ENCODE measurements around the gene SETD3.

The SETD3 gene

DNA sequence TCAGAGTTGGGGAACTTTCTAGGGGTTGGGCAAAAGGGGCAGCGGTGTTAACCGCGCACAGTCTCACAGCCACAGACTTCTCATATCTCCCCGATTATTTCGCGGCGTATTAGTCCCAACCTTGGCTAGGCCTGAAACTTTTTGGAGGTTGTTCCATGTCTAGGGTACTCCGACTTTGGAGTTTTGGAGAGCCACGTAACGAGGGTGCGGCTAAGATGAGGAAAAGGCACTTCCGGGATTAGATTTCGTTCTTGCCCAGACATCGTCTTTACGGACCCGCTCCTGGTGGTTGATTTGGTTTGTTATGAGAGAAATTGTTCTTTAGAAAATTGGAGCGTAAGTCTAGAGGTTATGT, 1.1 kb upstream of the SETD3 start:
- peak; percentile 45 for DNase-seq

DNA sequence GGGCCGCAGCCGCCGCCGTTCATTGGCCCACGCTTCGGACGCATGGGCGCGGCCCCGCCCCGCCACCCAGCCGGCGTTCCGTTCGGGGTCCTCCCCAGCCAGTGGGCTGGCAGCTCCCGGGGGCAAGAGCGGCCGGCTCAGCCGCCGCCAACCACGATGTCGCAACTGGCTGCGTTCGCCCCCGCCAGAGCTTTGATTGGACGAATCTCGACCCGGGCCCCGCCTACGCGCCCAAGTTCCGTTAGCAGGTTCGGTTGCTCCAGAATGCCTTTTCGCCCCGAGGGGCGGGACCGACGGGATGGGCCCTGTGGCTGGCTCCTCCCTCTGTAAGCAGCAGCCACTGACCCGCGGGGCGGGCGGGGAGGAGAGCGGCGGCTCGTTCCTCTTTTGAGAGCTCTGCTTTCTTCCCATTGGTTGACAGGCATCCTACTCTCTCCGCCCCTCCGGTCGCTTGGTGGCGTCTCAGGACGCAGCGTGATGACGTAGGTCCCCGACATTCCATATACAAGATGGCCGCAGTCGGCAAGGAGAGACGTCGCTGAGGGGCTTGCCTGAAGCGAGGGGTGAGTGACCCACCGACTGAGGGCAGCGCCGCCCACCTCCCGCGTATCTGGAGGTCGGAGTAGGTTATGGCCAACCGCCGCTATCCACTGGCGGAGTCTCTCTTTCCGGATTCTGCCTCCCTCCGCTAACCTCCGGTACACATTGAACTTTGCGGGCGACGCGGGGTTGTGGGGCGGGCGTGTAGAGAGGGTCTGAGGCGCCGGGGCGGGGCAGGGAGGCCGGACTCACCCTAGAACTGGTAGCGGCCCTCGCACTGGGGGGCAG, 472 bp upstream of the SETD3 start, which contains the start of gene CCNK:
Gene CCNK, plus strand, starts transcription at position 493 of the 828 bp plus-strand sequence. CDS start 11,269 bp downstream, outside the sequence.
- peak; percentile 100 for DNase-seq

DNA sequence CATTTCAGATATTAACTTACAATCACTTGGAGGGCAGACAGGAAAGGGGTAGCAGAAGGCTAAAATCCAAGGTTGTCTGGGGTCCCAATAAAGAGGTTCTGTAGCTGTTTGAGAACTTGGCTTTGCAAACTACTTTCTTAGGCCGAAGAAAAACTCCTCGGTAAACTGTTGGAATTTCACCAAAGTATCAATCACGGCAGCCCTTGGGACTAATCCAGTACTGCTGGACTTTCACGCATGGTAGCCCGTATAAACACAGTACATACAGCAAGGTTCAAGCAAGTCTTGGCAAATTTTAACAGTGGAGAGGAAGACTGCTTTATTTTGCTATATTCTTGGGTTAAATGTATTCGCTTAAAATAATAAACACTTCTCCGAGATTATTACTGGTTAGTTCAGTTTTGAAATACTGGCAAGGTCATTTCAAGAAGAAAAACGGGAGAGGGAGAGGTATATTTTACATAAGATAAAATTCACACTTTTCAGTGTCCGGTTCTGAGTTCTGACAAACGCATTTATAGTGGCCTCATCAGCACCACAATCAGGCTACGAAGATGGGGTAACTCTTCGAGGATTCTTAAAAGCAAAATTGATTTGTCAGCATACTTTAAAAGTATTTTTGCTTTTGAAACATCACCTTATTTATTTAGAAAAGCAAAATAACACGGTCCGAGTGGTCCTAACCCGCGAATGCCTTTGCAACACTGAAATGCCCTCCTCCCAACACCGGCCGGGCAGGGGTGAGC, 1.3 kb downstream of the SETD3 start:
- no peak for DNase-seq

DNA sequence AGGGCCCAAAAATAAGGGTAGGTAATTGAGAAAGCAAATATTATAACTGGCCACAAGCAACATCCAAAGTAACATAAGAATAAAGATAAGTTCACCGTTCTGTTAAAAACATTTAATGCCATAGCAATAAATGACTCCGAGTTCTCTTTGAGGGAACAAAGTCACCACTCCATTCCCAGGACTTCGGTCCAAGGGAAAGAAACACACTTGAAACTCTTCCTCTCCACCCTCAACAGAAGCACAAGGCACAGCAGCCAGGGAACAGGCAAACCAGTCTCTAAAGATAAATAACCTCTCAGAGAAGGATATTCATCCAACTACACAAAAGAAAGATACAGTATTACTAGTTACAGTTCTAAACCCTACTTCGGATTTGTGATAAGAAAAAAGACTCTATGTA, 2.5 kb downstream of the SETD3 start:
- DNase-seq, result no peak

DNA sequence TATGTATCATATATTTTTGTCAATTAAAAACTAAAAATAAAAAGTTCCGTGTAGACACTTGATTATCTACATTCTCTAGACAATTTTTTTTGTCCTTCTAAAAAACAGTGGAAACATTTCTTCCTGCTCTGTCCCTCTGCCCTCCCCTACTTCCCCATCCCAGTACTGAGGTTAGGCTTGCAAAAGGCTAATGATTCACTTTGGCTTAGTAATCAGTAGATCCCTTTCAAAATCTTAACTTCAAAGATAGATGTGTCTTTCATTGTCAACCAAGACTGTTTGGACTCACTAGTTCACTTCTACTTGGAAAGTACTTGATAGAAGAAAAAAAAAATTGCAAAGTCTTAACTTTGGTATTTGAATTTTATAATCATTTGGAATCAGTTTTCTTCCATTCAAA, 3.8 kb downstream of the SETD3 start:
- no peak for DNase-seq

DNA sequence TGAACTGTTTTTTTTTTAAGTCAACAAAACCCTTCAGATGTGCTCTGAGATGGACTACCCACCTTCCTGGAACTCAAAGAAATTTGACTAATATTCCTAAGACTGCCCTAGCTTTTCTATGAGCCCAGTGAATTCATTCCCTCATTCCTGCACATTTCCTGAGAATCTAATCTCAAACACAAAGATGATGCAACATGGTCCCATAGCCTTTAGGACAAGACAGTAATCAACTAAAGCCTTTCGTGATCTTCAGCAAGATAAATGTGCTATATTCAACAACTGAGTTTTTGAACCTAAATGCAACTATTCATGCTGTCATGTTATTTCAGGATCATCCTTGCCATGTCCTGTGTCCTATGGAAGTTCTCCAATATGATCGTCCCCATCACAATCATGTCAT, 5.0 kb downstream of the SETD3 start:
- no peak for DNase-seq

DNA sequence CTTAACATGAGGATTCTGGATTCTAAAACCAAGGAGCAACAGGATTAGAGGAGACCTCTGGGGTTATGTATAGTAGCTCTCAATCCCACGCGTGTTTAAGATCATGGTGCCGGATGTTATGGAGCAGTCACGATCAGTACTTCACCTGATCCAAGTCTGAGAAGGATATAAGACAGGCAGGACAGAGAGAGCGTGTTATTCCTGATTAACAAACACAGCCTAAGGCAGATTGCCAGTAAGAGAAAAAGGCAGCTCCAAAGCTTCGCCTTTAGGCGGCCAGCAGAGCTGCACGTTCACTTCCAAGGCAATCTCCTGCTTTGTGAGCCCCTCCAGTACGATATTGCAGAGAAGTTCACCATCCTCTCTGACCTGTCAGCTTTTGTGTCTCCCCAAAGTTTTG, 5.5 kb downstream of the SETD3 start:
- no peak for DNase-seq

DNA sequence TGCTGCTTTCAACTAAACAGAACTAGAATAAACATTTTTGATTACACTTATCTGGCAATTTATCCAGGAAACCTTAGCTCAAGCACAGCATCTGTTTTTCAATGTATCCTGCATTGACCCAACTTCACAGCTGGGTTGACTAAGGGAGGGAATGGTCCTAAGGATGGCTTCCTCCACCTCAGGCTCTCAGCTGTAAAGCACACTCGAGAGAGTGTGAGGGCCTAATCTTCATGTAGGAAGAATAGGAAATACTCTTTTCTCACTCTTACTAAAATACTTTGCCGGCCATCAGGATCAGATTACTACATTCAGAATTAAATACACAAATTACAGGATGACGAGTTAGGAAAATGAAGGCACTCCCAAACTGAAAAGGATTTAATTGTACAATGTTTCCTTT, 7.2 kb downstream of the SETD3 start:
- DNase-seq, result no peak

DNA sequence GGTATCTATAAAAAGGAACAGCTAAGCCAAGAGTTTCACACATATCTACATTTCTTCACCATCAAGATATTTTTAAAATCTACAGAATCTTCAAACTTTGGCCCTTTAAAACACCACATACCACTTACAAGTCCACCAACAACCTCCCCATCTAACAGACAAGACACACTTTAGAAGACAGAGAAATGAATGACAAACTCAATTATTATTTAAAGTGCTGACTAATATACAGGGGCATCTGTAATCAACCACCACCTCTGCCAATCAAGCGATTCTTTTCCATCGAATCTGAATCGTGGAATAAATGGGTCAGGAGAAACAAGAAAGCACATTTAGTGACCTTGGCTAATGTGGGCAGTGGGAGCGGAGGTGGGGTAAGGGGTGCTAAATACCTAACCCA, 7.7 kb downstream of the SETD3 start:
- no peak for DNase-seq

DNA sequence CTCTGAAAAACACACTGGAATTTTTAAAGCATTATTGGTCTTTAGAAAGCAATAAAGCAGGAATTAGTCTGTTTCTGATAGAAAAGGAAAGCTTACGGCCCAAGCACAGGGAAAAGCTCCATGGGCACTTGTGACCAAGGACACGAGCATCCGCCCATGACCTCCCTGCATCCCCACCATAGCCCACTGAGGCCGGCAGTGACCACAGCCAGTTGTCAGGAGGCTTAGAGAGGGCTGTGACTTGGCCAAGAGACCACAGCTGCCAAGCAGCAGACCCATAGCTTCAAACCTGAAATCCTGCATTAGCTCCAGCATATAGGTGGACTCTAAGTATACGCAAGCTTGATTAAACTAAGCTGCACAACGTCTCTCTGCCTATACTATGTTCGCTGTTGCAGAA, 8.9 kb downstream of the SETD3 start:
- DNase-seq, result no peak

DNA sequence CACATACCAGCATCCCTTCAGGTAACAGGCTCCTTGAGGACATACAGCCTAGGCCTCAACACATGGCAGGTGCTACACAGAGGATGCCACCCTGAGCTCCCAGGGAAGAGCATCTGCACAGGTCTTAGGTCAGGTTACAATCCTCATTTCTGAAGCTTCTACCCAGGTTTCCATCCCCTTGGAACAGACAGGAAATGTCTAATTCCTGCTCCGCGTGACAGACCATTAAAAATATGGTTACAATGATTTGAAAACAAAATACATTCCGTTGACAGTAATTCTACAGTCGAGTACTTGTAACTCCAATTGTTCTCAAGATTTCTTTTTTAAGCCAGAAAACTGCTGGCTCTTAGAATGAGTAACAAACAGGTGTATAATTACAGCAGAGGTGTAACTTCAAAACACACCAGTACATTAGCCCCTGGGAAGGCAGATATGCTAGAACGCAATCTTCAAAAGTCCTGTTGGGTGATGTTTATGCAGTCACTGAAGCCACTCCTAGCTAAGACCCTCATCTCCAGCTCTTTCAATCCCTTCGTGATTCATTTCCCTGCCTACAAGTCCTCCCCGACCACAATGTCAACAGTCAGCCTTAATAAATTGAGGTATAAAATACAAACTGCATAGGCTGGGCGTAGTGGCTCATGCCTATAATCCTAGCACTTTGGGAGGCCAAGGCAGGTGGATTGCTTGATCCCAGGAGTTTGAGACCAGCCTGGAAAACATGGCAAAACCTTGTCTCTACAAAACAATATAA, 11.6 kb downstream of the SETD3 start:
- no peak for DNase-seq

DNA sequence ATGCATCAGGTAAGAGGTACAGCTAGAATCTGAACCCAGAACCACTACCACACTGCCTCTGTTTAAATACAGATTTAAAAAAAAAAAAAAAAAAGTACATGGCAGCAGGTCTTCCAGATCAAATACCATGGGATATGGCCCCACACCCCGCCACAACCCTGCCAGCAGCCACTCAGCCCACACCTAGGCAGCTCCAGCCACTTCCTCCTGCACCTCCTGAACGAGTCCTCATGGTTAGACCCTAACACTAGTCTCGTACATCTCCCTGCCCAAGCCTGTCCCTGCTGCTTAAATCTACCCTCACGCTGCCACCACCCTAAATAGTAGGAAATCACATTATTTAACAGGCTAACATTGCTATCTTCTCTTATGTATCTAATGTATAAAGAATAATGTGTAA, 12.6 kb downstream of the SETD3 start:
- DNase-seq, result no peak

DNA sequence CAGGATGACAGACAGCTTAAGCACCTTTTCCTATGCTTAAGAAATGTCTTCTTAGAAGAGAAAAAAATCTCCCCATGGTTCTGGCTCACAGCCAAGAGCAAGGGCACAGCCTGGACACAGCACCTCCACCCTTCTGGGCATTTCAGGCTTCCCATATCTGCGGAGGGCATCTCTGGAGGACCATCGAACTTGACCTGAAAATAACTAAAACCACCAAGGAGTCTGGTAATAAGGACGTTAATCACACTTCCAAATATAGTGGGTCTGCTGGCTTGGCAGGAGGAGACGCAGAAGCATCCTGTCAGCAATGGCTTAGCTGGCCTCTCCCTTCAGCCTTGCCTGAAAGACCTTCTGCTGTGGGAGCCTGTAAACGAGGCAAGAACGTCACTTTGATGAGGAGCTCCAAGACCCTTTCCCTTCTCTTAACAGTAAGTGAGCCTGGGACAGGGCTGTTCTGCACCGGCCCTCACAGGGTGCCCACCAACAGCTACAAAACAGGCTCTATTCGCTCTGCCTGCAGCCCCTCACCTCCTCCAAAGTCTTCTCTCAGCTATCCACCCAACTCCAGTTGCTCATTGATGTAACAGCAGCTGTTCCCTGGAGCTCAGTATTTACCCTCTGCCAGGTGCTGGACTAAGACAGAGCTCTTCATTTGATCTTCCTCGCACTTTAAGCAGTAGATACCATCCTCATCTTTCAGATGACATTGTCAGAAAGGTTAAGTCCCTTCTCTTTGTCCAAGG, 13.2 kb downstream of the SETD3 start:
- no peak for DNase-seq

DNA sequence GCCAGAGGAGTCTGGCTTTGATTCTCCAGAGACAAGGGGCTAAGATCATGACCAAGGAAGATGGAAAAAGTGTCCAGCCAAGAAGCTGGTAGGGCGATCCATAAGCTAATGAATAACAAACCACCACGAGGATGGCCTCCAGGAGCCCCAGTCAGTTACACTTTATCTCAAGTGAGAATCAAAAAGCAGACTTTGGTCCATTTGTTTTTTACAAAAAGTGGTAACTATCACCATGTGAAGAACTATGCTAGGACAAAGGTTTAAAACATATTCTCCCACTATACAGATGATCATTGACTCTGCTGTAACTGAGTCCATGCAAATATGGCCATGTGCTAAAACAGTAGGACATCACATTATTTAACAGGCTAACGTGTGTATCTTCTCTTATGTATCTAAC, 13.9 kb downstream of the SETD3 start:
- DNase-seq, result no peak

DNA sequence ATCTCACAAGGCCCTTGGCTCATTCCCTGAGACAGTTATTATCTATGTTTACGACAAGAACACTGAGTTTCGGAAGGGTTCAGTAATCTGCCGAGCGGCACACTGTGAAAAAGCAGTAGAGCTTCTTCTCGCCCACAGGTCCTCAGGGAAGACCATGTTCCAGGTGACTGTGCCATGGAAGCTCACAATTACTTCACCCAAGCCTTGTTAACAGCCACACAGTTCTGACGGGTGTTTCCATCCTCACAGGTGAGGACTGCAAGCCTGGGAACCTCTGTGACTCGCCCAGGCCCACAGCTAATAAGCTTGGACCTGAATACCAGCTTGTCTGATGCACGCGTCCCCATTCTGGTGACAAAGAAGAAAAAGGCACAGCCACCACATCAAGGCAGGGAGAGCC, 15.4 kb downstream of the SETD3 start:
- DNase-seq, result no peak

DNA sequence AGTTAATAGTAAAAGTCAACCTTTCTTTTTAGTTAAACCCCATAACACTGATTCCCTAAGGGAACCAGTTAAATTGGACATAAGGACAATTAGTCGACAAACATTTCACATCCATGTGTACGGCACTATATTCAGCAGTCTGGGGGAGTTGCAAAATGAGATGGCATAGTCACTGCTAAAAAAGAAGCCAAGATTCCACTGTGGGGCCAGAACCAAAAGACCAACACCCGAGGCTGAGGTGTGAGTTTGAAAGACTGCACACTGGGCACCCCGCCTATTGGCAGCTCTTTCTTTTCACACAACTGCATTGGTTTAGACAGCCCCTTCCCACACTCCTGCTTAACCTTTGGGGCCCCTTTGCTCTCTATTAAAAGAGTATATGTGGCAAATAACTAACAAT, 16.7 kb downstream of the SETD3 start:
- DNase-seq, result no peak

DNA sequence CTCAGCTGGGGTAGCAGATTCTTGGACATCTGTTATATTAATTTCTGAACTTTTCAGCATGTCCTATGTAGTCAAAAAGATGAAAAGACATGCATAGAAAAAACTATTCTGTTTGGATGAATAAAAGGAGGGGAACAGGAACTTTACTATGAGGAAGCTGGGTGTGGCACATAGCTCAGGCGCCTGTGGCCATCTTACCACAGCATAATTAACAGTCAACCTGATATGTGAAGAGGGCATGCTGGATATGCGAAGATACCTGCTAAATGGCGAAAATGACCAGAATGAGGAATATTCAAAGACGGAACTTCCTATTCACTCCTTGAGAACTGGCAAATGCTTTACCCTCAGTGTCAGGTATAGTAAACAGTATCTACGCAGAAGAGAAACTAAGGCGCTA, 18.4 kb downstream of the SETD3 start:
- DNase-seq, result no peak

DNA sequence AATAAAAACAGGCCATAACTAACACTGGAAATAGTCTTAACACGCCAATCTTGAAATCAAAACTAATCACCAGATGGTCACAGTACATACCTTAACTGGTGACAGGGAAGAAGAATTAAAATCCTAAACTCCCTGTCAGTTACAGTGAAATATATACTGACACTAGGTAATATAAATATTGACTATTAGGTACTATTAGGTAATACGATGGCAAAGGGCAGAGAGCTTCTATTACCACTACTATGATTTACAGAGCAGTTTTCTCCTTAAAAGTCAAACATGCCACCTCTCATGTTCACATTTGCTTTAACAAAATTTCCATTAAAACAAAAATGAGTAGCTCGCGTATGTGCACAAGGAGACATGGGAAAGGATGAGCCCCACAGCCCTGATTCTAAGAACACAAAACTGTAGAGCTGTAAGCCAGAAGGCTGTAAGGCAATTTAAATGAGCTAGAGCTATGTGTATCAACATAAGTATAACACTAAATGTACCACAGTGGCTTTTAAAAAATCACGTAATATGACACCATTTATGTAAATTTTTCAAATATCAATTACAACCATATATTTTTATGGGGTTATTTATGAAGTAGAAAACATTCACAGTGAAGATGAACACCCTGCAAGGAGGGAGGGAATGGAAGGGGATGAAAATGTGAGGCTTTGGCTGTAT, 19.1 kb downstream of the SETD3 start:
- DNase-seq, result no peak

DNA sequence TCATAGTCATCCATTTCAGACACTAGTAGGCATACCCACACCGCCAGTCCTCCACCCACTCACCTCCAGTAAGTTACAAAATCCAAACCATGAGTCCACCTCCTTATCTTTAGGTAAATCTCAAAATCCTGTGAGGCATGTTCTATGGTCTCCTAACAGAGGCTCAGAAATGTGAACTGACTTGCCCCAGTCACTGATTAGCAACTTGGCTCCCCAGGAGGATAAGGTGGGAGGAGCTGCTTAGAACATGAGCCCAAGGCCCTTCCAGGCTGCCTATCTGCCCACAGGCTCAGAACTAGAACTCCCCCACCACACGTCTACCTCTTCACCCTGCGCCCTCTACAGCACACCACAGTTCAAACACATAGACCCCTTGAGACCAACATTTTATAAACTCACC, 19.9 kb downstream of the SETD3 start:
- no peak for DNase-seq

DNA sequence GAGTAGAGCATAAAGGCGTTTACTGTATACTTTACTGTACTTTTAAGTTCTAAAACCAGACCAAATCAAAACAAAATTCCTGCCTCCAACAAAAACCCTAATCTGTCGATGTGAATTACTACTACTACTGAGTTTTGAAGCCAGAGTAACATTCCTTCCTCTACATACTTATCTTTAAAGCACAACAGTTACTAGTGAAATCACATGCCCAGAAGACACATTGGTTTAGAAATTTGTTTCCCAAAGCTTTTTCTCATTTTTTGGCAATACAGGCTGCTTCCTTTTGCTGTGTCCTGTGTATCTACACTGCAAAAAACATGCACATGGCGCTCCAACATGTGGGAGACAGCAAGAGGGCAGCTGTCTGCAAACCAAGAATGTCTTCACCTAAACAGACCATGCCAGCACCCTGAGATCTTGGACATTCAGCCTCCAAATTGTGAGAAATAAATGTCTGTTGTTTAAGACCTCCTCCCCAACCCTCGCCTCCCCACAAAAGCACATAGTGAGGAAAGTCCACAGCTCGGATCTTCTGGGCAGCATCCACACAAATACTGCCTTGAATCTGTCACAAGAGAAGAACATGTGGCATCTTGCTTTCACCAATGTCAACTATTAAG, 21.1 kb downstream of the SETD3 start:
- DNase-seq, result no peak

DNA sequence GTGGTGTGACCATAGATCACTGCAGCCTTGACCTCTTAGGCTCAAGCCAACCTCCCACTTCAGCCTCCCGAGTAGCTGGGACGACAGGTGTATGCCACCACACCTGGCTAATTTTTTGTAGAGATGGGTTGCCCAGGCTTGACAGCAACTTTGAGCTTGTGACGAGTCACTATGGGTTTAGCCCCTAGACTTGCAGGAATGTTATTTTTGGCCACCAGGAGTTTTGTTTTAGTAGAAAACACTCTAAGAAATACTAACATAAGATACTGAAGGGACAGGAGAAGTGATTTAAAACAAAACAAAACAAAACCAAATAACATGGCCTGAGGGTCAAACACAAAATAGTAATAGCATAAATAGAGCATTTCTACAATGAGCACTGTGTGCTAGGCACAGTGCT, 26.4 kb downstream of the SETD3 start:
- no peak for DNase-seq

DNA sequence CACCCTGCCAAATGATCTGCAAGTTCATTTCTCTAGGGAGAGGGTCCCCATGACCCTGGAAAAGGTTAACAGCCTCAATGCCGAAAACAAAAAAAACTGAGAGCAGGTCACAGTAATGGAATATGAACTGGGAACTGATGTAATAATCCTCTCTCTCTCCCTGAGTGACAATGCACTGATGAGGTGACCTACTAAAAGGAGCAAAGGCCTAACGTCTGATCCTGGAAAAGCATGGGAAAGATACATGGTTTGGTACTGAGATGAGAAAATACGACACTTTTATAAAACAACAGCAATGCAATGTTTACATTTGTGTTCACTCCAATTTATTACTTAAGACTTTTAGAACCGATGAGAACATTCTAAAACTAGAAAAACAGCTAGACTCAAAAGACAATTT, 27.7 kb downstream of the SETD3 start:
- no peak for DNase-seq
